ENCODE results near the gene RCC2. TPM values are rescaled to one million over a fixed set of nuclear protein-coding genes. Genes with fewer than 3 reads are reported as not detected.

Gene RCC2
- polyA plus RNA-seq, 2 of the 4 experiments (the other 2 are of a cell fraction), result 60.9 to 90.0 TPM

- no peak for TF ChIP-seq KDM1A (IDR thresholded peaks at IDR 0.05; ENCODE audit: low read depth)
- TF ChIP-seq GATA3 (IDR thresholded peaks at IDR 0.05; ENCODE audit: borderline replicate concordance), result no peak
- TF ChIP-seq NR3C1 (IDR thresholded peaks at IDR 0.05), result no peak
- no peak for TF ChIP-seq SMC3 (IDR thresholded peaks at IDR 0.05)
- TF ChIP-seq CHD4 (IDR thresholded peaks at IDR 0.05; ENCODE audit: borderline replicate concordance), result no peak
- TF ChIP-seq RARB (CRISPR knock-in tag; IDR thresholded peaks at IDR 0.05), result no peak
- no peak for TF ChIP-seq ZSCAN20 (CRISPR knock-in tag; IDR thresholded peaks at IDR 0.05)
Measured at GRCh38 chr1:17463991-17464390, 24.5 kb upstream of the RCC2 start (continued).

GRCh38 chr1:17462669-17463068 lies 23.2 kb upstream of the RCC2 start:
- H3K4me2 ChIP-seq, result no peak overlapping the region
- ATAC-seq (no peak), DNase-seq (ENCODE audit: low read depth in 1 of 2, low spot score in 1 of 2) (no peak), FAIRE-seq (no peak)
- H3K4me1 ChIP-seq, result no peaks in the 10 kb centered on the region
- ChIA-PET POLR2A (no interaction called here), CTCF (no interaction called here)
- 86% methylated on average over 5 of the region's 5 CpGs for WGBS (ENCODE audit: missing lambda C conversion rate)
- no peak overlapping the region for H3K27ac ChIP-seq
- TF ChIP-seq FOSB (CRISPR knock-in tag; IDR thresholded peaks at IDR 0.05), result no peak
- no peak for TF ChIP-seq RNF2 (IDR thresholded peaks at IDR 0.05; ENCODE audit: borderline replicate concordance, low read depth)
- TF ChIP-seq HOXB13 (CRISPR knock-in tag; IDR thresholded peaks at IDR 0.05; ENCODE audit: low read depth), result no peak
- no peak for TF ChIP-seq CBX2 (IDR thresholded peaks at IDR 0.05; ENCODE audit: borderline replicate concordance, low read depth)
- TF ChIP-seq TP53 (CRISPR knock-in tag; IDR thresholded peaks at IDR 0.05), result no peak
- no peak for TF ChIP-seq PBX3 (IDR thresholded peaks at IDR 0.05)
- TF ChIP-seq MAFK (IDR thresholded peaks at IDR 0.05; ENCODE audit: partially characterized antibody), result no peak
- TF ChIP-seq KDM1A (IDR thresholded peaks at IDR 0.05; ENCODE audit: low read depth), result no peak
- TF ChIP-seq HES2 (IDR thresholded peaks at IDR 0.05), result no peak
- no peaks in the 10 kb centered on the region for H3K9me3 ChIP-seq
- no peak overlapping the region for H3K4me3 ChIP-seq

- DNase-seq (ENCODE audit: low read depth in 1 of 2, low spot score in 1 of 2), result no peak
- no peak overlapping the region for H3K4me3 ChIP-seq
- TF ChIP-seq ZC3H11A (IDR thresholded peaks at IDR 0.05) (no peak), ATOH8 (CRISPR knock-in tag; IDR thresholded peaks at IDR 0.05; ENCODE audit: low read depth) (no peak), EHF (CRISPR knock-in tag; IDR thresholded peaks at IDR 0.05) (no peak), CBX8 (IDR thresholded peaks at IDR 0.05) (no peak), ZFP36 (IDR thresholded peaks at IDR 0.05; ENCODE audit: borderline replicate concordance, partially characterized antibody) (no peak)
- ChIA-PET CTCF (no interaction called here), POLR2A (no interaction called here)
- peak; percentile 19 to 70; a peak in 4 of 6 replicates for ATAC-seq
- no peaks in the 10 kb centered on the region for H3K4me1 ChIP-seq
- H3K4me2 ChIP-seq, result no peak overlapping the region
- WGBS (ENCODE audit: missing lambda C conversion rate), result 55% methylated on average over 10 of the region's 10 CpGs
- no peak overlapping the region for H3K27ac ChIP-seq
- FAIRE-seq, result no peak
- H3K9me3 ChIP-seq, result no peaks in the 10 kb centered on the region
Measured at GRCh38 chr1:17460219-17460618, 20.7 kb upstream of the RCC2 start.

GRCh38 chr1:17458794-17459193 lies 19.3 kb upstream of the RCC2 start:
- WGBS (ENCODE audit: missing lambda C conversion rate), result 64% methylated on average over 1 of the region's 1 CpG
- ChIA-PET CTCF (no interaction called here), POLR2A (no interaction called here)
- Histone ChIP-seq H3K4me1 (no peaks in the 10 kb centered on the region), H3K9me3 (no peaks in the 10 kb centered on the region), H3K27ac (no peak overlapping the region), H3K4me2 (no peak overlapping the region), H3K4me3 (no peak overlapping the region)
- no peak for TF ChIP-seq MAZ (IDR thresholded peaks at IDR 0.05; ENCODE audit: borderline replicate concordance, low read depth, low read length)
- no peak for TF ChIP-seq ZFP36 (IDR thresholded peaks at IDR 0.05; ENCODE audit: borderline replicate concordance, partially characterized antibody)
- no peak for TF ChIP-seq HOXB5 (CRISPR knock-in tag; IDR thresholded peaks at IDR 0.05)
- no peak for TF ChIP-seq RARB (CRISPR knock-in tag; IDR thresholded peaks at IDR 0.05)
- TF ChIP-seq GATA3 (IDR thresholded peaks at IDR 0.05; ENCODE audit: borderline replicate concordance), result no peak
- TF ChIP-seq ZSCAN20 (CRISPR knock-in tag; IDR thresholded peaks at IDR 0.05), result no peak
- TF ChIP-seq KDM5A (IDR thresholded peaks at IDR 0.05), result no peak
- no peak for TF ChIP-seq HES2 (IDR thresholded peaks at IDR 0.05)
- no peak for TF ChIP-seq FOSB (CRISPR knock-in tag; IDR thresholded peaks at IDR 0.05)
- FAIRE-seq (no peak), DNase-seq (ENCODE audit: low read depth in 1 of 2, low spot score in 1 of 2) (no peak), ATAC-seq (no peak)
